Thymus (tissue), 11 donors: ENCODE results near the gene SAMD11. TPM values are rescaled to one million over a fixed set of nuclear protein-coding genes. Genes with fewer than 3 reads are reported as not detected.

ENCODE experiments used
- DNase-seq, 9 donors: peaks; one replicate each; pipeline ENCODE4 v3.0.0-alpha.2; 2013; ENCODE audit warnings: low spot score in 9 of 9, low read depth in 6 of 9, missing footprints in 1 of 9
- H3K27ac ChIP-seq, 2 donors: one replicate each; pipeline ENCODE4 v1.5.1; 2013; ENCODE audit warnings: control low read depth in 1 of 2, low read depth in 1 of 2, low read length in 1 of 2, mild to moderate bottlenecking in 1 of 2, moderate library complexity in 1 of 2
- H3K27me3 ChIP-seq, 2 donors: one replicate each; pipeline ENCODE4 v1.5.1; 2013; ENCODE audit warnings: low read length in 1 of 2; ENCODE audit not compliant: control insufficient read depth in 2 of 2, insufficient read depth in 1 of 2
- H3K36me3 ChIP-seq, 2 donors: one replicate each; pipeline ENCODE4 v1.5.1; 2013; ENCODE audit warnings: low read length in 1 of 2, mild to moderate bottlenecking in 1 of 2, moderate library complexity in 1 of 2; ENCODE audit not compliant: control insufficient read depth in 2 of 2, insufficient read depth in 2 of 2
- H3K4me1 ChIP-seq, 2 donors: one replicate each; pipeline ENCODE4 v1.5.1; 2013; ENCODE audit warnings: low read length in 2 of 2; ENCODE audit not compliant: control insufficient read depth in 2 of 2, insufficient read depth in 2 of 2
- H3K4me3 ChIP-seq, 2 donors: one replicate each; pipeline ENCODE4 v1.5.1; 2013; ENCODE audit warnings: low read length in 2 of 2, control low read depth in 1 of 2, mild to moderate bottlenecking in 1 of 2
- H3K9me3 ChIP-seq, 2 donors: one replicate each; pipeline ENCODE4 v1.5.1; 2013; ENCODE audit warnings: low read length in 1 of 2, mild to moderate bottlenecking in 1 of 2; ENCODE audit not compliant: control insufficient read depth in 2 of 2, insufficient read depth in 1 of 2
- WGBS: extraction: QIAGEN DNeasy Blood & Tissue Kit; methylation state at CpG from one replicate; pipeline ENCODE4 v1.1.7; 2013; 5-methylcytosine and 5-hydroxymethylcytosine counted together
- polyA plus RNA-seq: library from polyadenylated mRNA; stranded (reverse); fragments of 200-250 nt; gene quantifications from one replicate; pipeline ENCODE4 v1.2.3, GENCODE V29; 2013
- total RNA-seq: library from RNA; stranded (reverse); fragments of 120-200 nt; gene quantifications from one replicate; pipeline ENCODE4 v1.2.4, GENCODE V29; 2013
- donor health status: healthy.

The SAMD11 gene
- total and polyA plus RNA-seq, 2 donors, result 0.38 to 1.7 TPM

- H3K27me3 ChIP-seq, result peaks cover 58 to 97% of the 10 kb centered on the region in 2 donors
Measured at GRCh38 chr1:928825-929661, 5.3 kb downstream of the SAMD11 start.

GRCh38 chr1:929712-930632 is 6.2 kb downstream of the SAMD11 start:
- peaks cover 4% of the 10 kb centered on the region in 2 donors for H3K4me1 ChIP-seq
- WGBS, result 96% methylated on average over 40 of the region's 40 CpGs
- H3K27me3 ChIP-seq, result peaks cover 51 to 91% of the 10 kb centered on the region in 2 donors
- no peak overlapping the region for H3K4me3 ChIP-seq
- H3K9me3 ChIP-seq, result peaks cover under 1 to 1% of the 10 kb centered on the region in 2 donors
- H3K27ac ChIP-seq, result no peak overlapping the region
- no peak for DNase-seq
- H3K36me3 ChIP-seq, result no peaks in the 10 kb centered on the region

More at GRCh38 chr1:928825-929661, 5.3 kb downstream of the SAMD11 start:
- H3K4me3 ChIP-seq, result no peak overlapping the region
- H3K4me1 ChIP-seq, result peaks cover 5 to 11% of the 10 kb centered on the region in 2 donors
- no peak for DNase-seq
- no peaks in the 10 kb centered on the region for H3K36me3 ChIP-seq
- no peak overlapping the region for H3K27ac ChIP-seq
- 85% methylated on average over 40 of the region's 40 CpGs for WGBS
- H3K9me3 ChIP-seq, result peaks cover 0 to 1% of the 10 kb centered on the region in 2 donors

GRCh38 chr1:930633-931138 is 7.0 kb downstream of the SAMD11 start:
- no peak overlapping the region for H3K27ac ChIP-seq
- 89% methylated on average over 18 of the region's 18 CpGs for WGBS
- DNase-seq, result no peak
- peaks cover 1 to 6% of the 10 kb centered on the region in 2 donors for H3K9me3 ChIP-seq
- peaks cover 0 to 3% of the 10 kb centered on the region in 2 donors for H3K4me1 ChIP-seq
- no peak overlapping the region for H3K4me3 ChIP-seq
- H3K36me3 ChIP-seq, result no peaks in the 10 kb centered on the region
- H3K27me3 ChIP-seq, result peaks cover 51 to 91% of the 10 kb centered on the region in 2 donors

GRCh38 chr1:931380-932172 is 7.9 kb downstream of the SAMD11 start:
- 63% methylated on average over 15 of the region's 15 CpGs for WGBS
- Histone ChIP-seq H3K9me3 (peaks cover 1 to 6% of the 10 kb centered on the region in 2 donors), H3K36me3 (no peaks in the 10 kb centered on the region), H3K4me1 (no peaks in the 10 kb centered on the region), H3K4me3 (no peak overlapping the region), H3K27me3 (peaks cover 50 to 91% of the 10 kb centered on the region in 2 donors), H3K27ac (no peak overlapping the region)
- DNase-seq, result no peak

GRCh38 chr1:932173-932510 is 8.4 kb downstream of the SAMD11 start:
- Histone ChIP-seq H3K9me3 (peaks cover 1 to 6% of the 10 kb centered on the region in 2 donors), H3K4me1 (no peaks in the 10 kb centered on the region), H3K27ac (no peak overlapping the region), H3K36me3 (no peaks in the 10 kb centered on the region), H3K27me3 (peaks cover 49 to 91% of the 10 kb centered on the region in 2 donors), H3K4me3 (no peak overlapping the region)
- no peak for DNase-seq
- WGBS, result 93% methylated on average over 16 of the region's 16 CpGs

- no peaks in the 10 kb centered on the region for H3K4me1 ChIP-seq
- no peaks in the 10 kb centered on the region for H3K36me3 ChIP-seq
- no peak overlapping the region for H3K27ac ChIP-seq
- peaks cover 1 to 6% of the 10 kb centered on the region in 2 donors for H3K9me3 ChIP-seq
- H3K4me3 ChIP-seq, result no peak overlapping the region
- DNase-seq, result no peak
- H3K27me3 ChIP-seq, result peaks cover 44 to 91% of the 10 kb centered on the region in 2 donors
- WGBS, result 93% methylated on average over 25 of the region's 25 CpGs
Measured at GRCh38 chr1:932776-933602, 9.3 kb downstream of the SAMD11 start.

GRCh38 chr1:933603-933940 is 9.8 kb downstream of the SAMD11 start:
- 45% methylated on average over 10 of the region's 10 CpGs for WGBS
- Histone ChIP-seq H3K9me3 (peaks cover 1 to 6% of the 10 kb centered on the region in 2 donors), H3K4me3 (no peak overlapping the region), H3K27ac (no peak overlapping the region), H3K36me3 (no peaks in the 10 kb centered on the region), H3K4me1 (no peaks in the 10 kb centered on the region), H3K27me3 (peaks cover 44 to 91% of the 10 kb centered on the region in 2 donors)
- DNase-seq, result no peak
